SHP77 treated with DMSO at 0.1 percent for 48 hours (cell line): ENCODE results near the gene ABLIM1.

Source experiments
- DNase-seq: peaks from one replicate; lab custom pipeline; 2025; lab: John Stamatoyannopoulos, UW

Gene ABLIM1

GRCh38 chr10:114487815-114488536 lies 170.1 kb downstream of the ABLIM1 start:
- DNase-seq: no peak

GRCh38 chr10:114486938-114487814 lies 170.9 kb downstream of the ABLIM1 start:
- DNase-seq: no peak

GRCh38 chr10:114485696-114486400 lies 172.2 kb downstream of the ABLIM1 start:
- no peak for DNase-seq

- DNase-seq: no peak
Observed at GRCh38 chr10:114483575-114483974, 174.5 kb downstream of the ABLIM1 start.

DNA sequence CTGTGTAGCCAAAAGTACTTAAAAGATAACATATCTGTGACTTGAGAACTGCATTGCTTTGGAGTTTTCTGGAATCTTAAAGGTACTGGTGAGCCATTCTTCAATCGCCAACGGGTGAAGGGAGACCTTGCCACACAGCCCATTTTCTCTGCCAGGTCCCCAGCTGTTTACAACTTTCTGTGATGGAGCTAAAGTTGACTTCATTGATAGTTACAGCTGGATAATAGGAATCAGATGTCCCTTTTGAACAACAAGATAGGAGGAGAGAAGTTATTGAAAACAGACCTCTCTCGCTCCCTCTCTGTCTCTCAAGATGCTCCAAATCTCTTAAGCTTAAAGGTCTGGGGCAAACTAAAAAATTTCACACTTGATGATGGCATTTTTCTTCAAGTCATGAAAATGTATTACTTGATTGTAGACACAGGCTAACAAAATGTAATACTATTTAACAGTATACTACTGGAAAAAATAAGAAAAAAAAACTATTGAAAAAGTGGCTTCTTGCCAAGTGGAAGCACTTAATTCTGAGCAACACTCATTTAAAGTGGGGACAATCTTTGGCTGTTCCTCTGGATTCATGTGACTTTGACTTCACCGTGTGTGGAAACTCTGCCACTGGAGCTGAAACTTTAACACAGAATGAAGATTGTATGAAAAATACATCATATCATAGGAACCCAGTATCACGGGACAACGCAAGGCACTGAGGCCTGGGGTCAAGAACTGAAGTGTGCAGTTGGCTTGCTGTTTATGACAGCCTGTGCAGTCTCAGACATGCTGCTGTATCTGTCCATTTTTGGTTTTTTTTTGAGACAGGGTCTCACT lies 175.4 kb downstream of the ABLIM1 start:
- no peak for DNase-seq

DNA sequence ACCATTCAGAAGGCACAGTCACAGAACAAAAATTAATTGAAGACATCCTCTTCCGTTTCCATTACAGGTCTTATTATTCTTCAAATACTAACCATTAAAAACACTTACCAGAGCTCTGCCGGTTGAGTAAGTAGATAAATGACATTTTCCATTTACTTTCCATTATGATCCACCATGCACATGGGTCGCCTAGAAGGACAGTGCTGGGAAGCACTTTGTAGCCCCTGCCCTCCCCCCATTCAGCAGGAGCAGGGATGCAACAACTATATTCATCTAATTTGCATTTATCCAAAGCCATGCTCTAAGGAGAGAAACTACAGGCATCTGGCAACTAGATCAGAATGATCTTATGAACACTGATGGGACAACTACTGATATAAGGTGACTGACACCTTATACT lies 177.0 kb downstream of the ABLIM1 start:
- no peak for DNase-seq

DNA sequence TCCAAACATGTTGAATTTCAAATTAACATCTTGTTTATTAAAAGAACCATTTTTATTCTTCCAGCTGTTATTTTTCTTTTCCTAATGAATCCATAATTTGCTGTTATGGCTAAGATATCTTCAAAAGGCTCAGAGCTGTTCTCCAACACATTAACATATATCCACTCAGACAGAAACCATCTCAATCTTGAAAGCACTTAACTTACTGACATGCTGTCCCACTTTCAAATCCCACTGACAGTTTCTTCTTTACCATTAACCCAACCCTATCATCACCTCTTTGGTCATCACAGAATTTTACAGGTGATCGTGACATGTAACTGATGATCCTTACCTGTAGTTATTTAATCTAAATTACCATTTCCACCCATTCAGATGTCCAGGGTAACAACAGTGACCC lies 178.2 kb downstream of the ABLIM1 start:
- DNase-seq: no peak

DNA sequence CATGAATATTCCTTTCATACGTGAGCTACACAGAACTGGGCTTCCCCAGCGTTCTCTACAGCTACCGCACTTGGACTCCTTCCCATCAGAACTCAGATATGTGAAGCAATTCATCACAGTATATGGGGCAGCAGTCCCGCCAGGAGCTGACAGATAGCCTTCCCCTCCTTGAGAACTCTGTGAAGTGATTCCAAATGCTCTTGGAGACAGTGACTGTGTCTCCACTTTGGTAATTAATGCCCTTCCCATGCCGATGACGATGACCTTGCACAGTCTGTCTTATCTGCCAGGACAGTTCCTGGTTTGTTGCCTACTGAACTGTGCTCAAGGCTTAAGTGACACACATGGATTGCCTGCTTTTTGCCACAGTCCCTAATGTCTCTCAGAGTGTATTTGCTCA lies 178.8 kb downstream of the ABLIM1 start:
- no peak for DNase-seq

- no peak for DNase-seq
Observed at GRCh38 chr10:114478281-114478680, 179.8 kb downstream of the ABLIM1 start.

- DNase-seq: no peak
Observed at GRCh38 chr10:114477285-114477684, 180.8 kb downstream of the ABLIM1 start.

DNA sequence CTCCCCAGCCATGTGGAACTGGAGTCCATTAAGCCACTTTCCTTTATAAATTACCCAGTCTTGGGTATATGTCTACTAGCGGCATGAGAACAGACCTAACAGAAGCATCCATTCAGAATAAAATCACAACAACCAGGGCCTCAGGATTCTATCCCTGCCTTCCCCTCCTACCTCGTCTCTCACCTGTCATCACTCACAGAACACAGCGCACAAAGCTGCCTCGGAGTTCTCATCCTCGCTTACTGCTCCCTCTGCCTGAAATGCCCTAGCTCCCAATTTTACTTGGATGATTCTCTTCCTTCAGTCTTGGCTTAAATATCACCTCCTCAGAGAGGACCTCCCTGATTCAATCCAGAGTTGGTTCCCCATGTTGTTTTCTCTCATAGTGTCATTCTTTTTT lies 183.1 kb downstream of the ABLIM1 start:
- DNase-seq: no peak

DNA sequence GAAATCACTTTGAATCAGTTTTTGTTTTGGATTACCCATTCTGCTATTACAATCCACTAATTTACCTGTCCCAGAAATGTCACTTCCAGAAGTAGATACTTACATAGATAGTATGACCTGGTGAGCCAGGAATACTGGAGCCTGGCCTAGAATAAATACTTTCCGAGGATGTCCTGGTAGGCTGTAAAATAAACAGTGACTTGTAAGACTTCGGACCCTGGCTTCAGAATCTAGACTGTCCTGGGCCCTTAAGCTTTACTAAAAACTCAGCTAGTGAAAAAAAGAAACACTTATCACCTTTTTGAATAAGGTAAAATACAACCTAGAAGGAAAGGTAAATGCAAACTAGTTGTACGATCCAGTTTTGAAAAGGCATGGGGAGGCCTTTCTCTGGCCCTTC lies 184.3 kb downstream of the ABLIM1 start:
- DNase-seq: no peak

DNA sequence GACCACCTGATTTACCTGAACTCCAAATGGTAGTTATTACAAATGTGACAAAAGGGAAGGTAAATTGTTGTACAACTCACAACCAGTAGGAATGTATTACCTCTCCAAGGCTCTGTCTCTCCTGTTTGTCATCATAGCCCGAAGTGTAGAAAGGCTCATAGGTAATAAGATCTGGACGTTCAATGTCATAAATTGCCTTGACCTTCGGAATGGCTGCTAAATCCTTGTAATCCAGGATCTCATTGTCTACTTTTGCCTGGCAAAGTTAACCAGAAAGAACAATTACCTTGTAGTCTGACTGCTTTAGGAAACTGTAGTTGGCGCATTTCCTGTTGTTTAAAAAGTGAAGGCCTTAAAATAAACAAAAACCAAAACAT lies 185.2 kb downstream of the ABLIM1 start:
- DNase-seq: no peak

DNA sequence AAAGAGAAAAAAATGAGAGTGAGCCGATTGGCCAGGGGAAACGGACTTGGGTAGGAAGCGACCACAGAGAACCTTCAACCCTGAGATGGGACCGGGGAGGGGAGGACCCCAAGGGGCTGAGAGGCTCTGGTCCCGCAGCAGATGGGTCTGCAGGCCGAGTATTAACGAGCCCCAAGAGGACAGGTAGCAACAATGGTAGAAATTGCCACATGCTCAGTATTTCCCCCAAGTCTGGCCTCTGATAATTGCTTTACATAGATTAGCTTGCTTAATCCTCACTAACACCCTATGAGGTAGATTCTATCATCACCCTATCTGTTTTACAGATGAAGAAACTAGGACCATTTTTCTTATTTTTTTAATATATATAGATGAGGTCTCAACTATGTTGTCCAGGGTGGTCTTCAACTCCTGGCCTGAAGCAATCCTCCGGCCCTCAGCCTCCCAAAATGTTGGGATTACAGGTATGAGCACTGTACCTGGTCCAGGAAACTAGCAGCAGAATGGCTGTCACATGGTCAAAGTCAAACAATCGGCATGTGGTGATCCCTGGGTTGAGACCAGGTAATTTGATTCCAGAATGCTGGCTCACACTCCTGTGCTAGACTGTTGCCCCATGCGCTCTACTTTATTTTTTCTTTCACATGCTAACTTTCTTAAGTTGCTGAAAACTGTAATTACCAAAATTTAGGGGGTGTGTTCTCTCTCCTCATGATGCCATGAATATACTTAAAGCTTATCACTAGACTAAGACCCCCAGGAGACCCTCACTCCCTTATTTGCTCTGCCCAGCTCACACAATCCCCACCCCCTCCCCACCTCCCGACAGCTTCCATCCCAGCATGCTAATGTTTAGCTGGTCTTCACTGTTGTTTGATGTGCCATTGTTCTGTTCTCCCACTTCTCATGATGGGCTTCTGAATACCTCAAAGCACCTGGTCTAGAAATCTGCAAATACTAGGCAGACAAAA lies 185.9 kb downstream of the ABLIM1 start:
- DNase-seq: no peak

GRCh38 chr10:114470956-114471905 lies 186.8 kb downstream of the ABLIM1 start:
- DNase-seq: no peak

DNA sequence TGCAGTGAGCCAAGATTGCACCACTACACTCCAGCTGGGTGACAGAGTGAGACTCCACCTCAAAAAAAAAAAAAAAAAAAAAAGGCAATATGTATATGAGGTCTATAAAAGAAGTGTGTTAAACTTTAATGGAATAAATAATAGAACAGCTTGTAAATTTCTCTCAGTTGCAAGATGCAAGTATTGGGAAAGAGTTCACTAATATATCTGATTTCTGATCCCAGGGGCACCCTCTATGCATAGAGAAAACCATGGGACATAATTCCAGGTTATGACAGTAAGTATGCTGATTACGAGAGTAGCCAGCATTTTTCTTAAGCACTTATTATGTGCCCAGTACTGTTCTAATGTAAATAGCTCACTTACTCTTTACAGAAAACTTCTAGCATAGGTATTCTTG lies 187.7 kb downstream of the ABLIM1 start:
- no peak for DNase-seq

DNA sequence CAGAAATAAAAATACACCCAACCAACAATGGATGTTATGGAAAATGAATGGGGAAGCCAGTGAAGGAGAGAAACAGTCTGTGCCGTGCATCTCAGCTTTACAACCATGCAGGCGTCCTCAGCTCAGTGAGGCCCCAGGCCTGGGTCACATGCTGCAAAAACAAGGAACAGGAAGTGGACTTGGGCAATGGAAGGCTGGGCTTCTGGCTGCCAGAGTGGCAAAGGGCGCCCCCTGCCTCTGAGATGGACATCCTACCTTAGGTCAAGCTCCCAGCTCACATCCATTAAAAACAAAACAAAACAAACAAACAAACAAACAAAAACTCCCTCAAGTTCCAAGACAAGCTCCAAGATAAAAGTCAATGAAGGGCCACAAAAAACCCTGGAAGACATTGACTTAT lies 199.1 kb downstream of the ABLIM1 start:
- no peak for DNase-seq

DNA sequence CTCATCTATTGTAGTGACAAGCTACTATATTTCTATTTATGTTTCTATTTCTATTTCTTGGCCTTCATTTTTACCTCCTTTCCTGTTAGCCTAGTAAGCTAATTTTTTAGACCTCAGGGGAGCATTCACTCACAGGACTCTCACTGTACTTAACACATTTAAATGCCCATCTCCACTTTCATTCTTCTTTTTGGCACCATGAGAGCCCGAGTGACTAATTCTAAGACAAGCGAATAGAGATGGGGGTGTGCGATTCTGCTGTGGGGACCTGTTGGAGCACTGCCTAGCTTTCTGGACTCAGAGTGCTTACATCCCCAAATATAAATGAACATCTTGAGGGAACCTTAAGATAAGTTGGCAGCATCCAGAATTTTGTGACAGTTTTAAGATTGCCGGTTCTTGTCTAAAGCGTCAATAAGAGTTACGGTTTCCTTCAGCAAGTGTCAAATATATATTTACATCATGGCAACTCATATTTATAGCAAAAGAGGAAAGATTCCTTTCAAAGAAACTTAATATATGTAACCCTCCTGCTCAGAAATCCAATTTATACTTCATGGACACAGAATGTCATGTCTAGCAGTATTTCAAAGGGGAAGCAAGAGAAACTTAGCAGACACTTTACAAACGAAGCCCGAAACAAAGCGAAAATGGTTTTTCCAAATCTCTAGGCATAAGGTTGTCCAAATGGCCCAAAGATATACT lies 199.7 kb downstream of the ABLIM1 start:
- DNase-seq: no peak

GRCh38 chr10:114453576-114453975 lies 204.5 kb downstream of the ABLIM1 start:
- no peak for DNase-seq
